SU-DHL-6 (cell line): ENCODE measurements around the gene C21orf58.

ENCODE experiments used
- H2AFZ ChIP-seq: fragments of 200-600 bp; sonication (generic); 2 replicates; pipeline ENCODE4 v1.6.1; 2014; ENCODE audit warnings: low read depth, mild to moderate bottlenecking, moderate library complexity, mixed read lengths, antibody characterized with exemption, low read length; ENCODE audit not compliant: severe bottlenecking
- H3F3A ChIP-seq: fragments of 200-600 bp; shearing (Covaris generic); 2 replicates; pipeline ENCODE4 v1.6.0; 2016; ENCODE audit warnings: antibody characterized with exemption, mild to moderate bottlenecking; ENCODE audit not compliant: insufficient read depth
- H3K27ac ChIP-seq: fragments of 200-600 bp; sonication (generic); 2 replicates; pipeline ENCODE4 v1.5.1; 2016; ENCODE audit warnings: low read depth, mild to moderate bottlenecking, low read length, moderate library complexity, mixed read lengths
- H3K27me3 ChIP-seq: fragments of 200-600 bp; sonication (generic), shearing (Covaris generic); 2 replicates; pipeline ENCODE4 v1.6.0; 2014; ENCODE audit warnings: mild to moderate bottlenecking, low read length
- H3K36me3 ChIP-seq: fragments of 200-600 bp; sonication (generic); 2 replicates; pipeline ENCODE4 v1.6.1; 2014; ENCODE audit warnings: mild to moderate bottlenecking, low read length, mixed read lengths
- H3K4me2 ChIP-seq: fragments of 300-600, 200-600 bp; shearing (Covaris generic), sonication (generic); 2 replicates; pipeline ENCODE4 v1.6.0; 2014; ENCODE audit warnings: low read length, low read depth, mild to moderate bottlenecking; ENCODE audit not compliant: poor library complexity, severe bottlenecking
- H3K4me3 ChIP-seq: fragments of 200-600 bp; sonication (generic); 2 replicates; pipeline ENCODE4 v1.5.1; 2014; ENCODE audit warnings: antibody characterized with exemption, low read length, mild to moderate bottlenecking, mixed read lengths; ENCODE audit not compliant: insufficient read depth, poor library complexity, severe bottlenecking
- H3K79me2 ChIP-seq: fragments of 200-600 bp; sonication (generic); 2 replicates; pipeline ENCODE4 v1.6.1; 2014; ENCODE audit warnings: mild to moderate bottlenecking, low read length, moderate library complexity; ENCODE audit not compliant: insufficient read depth
- H3K9ac ChIP-seq: fragments of 200-600 bp; sonication (generic); 2 replicates; pipeline ENCODE4 v1.7.0; 2014; ENCODE audit warnings: mild to moderate bottlenecking, low read length
- H3K9me2 ChIP-seq: fragments of 200-600 bp; sonication (generic); replicated peaks from 2 replicates; pipeline ENCODE4 v1.6.1; 2014; ENCODE audit warnings: low read length; ENCODE audit not compliant: insufficient read depth
- H3K9me3 ChIP-seq: fragments of 200-600 bp; sonication (generic); 2 replicates; pipeline ENCODE4 v1.6.1; 2014; ENCODE audit warnings: low read length, mixed read lengths; ENCODE audit not compliant: insufficient read depth
- H4K20me1 ChIP-seq: fragments of 200-600 bp; sonication (generic); 2 replicates; pipeline ENCODE4 v1.6.1; 2014; ENCODE audit warnings: low read depth, mild to moderate bottlenecking, antibody characterized with exemption, low read length, moderate library complexity, mixed read lengths
- EZH2phosphoT487 ChIP-seq: fragments of 200-600 bp; sonication (generic), shearing (Covaris generic); conservative IDR thresholded peaks from 2 replicates; pipeline ENCODE4 v1.6.1; 2018; ENCODE audit warnings: mild to moderate bottlenecking, antibody characterized with exemption, low read length, moderate library complexity, mixed read lengths
- TF ChIP-seq, protein P1 (sequence below): fragments of 200-600 bp; sonication (generic); IDR thresholded peaks from one replicate; pipeline ENCODE4 v1.5.1; 2017; ENCODE audit warnings: antibody characterized with exemption, mild to moderate bottlenecking, low read length, moderate library complexity; ENCODE audit not compliant: insufficient read depth, poor library complexity, severe bottlenecking

C21orf58 gene

DNA sequence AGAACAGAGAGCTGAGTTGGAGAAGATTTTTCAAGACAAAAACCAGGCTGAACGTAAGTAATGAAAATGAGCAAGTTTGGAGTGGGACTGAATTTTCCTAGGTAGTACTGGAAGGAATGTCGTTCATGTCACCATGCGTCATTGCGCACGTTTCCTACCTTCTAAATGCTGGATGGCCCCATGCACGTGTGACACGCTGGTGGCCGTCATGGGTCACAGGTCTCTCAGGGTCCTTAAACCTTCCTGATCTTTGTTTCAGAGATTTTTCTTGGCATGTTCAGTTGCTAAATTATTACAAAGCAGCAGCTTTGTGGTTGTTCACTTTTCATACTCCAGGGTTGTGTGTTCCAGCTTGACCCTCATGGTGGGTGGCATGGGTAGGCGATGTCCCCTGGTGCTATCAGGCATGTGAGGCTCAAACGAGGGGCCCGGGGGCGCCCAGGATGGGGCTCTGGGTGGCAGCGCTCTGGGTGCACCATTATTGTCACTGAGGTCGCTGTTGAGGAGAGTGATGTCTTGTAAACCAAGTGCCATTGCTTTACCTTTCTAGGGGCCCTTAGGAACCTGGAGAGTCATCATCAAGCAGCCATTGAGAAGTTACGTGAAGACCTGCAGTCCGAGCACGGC lies 25.6 kb upstream of the C21orf58 start:
- Histone ChIP-seq H3K27ac (no peak overlapping the region), H3K79me2 (peaks cover 7% of the 10 kb centered on the region), H3K27me3 (no peaks in the 10 kb centered on the region), H3K9me2 (no peaks in the 10 kb centered on the region), H3K9ac (no peak overlapping the region), H3K4me3 (no peak overlapping the region), H2AFZ (no peak overlapping the region), H3F3A (no peaks in the 10 kb centered on the region), H3K9me3 (no peaks in the 10 kb centered on the region), H3K4me2 (no peak overlapping the region), H4K20me1 (no peaks in the 10 kb centered on the region), H3K36me3 (no peaks in the 10 kb centered on the region; the same call in 1 of the 2 replicates)
- TF ChIP-seq, protein P1, sequence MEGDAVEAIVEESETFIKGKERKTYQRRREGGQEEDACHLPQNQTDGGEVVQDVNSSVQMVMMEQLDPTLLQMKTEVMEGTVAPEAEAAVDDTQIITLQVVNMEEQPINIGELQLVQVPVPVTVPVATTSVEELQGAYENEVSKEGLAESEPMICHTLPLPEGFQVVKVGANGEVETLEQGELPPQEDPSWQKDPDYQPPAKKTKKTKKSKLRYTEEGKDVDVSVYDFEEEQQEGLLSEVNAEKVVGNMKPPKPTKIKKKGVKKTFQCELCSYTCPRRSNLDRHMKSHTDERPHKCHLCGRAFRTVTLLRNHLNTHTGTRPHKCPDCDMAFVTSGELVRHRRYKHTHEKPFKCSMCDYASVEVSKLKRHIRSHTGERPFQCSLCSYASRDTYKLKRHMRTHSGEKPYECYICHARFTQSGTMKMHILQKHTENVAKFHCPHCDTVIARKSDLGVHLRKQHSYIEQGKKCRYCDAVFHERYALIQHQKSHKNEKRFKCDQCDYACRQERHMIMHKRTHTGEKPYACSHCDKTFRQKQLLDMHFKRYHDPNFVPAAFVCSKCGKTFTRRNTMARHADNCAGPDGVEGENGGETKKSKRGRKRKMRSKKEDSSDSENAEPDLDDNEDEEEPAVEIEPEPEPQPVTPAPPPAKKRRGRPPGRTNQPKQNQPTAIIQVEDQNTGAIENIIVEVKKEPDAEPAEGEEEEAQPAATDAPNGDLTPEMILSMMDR = no peak

DNA sequence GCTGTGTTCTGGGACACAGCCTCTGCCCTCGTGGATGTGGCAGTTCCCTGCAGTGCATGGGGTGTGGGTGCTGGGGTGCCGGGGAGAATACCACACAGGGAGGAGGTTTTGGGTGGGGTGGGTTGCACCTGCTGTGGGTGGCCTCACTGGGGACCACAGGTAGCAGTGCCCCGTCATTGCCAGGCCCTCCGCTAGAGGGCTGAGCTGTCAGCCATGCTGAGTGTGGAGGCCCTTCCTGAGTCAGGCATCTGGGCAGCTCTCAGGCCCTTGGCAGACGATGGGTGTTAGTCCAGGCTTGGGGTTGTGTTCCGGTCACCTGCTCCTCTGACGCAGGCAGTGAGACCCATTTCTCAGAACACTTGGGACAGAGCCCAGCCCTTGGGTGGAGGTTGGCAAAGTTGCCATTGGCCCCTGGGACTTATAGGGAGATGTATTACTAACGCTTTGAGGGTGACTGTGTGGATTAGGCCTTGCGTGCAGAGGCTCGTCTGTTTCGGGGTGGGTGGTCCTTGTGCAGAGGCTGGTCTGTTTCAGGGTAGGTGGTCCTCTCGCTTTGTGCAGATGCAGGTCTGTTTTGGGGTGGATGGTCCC lies 24.2 kb upstream of the C21orf58 start:
- no peak overlapping the region for H2AFZ ChIP-seq
- no peak overlapping the region for H3K9ac ChIP-seq
- H3F3A ChIP-seq = peaks cover 3% of the 10 kb centered on the region; the same call in 1 of the 2 replicates
- no peaks in the 10 kb centered on the region for H4K20me1 ChIP-seq
- H3K27me3 ChIP-seq = no peaks in the 10 kb centered on the region
- H3K4me2 ChIP-seq = no peak overlapping the region
- H3K79me2 ChIP-seq = peaks cover 18% of the 10 kb centered on the region
- no peaks in the 10 kb centered on the region; the same call in 1 of the 2 replicates for H3K36me3 ChIP-seq
- TF ChIP-seq, protein P1 = no peak
- TF ChIP-seq EZH2phosphoT487 = no peak
- no peaks in the 10 kb centered on the region for H3K9me2 ChIP-seq
- H3K9me3 ChIP-seq = no peaks in the 10 kb centered on the region
- no peak overlapping the region for H3K4me3 ChIP-seq
- H3K27ac ChIP-seq = no peak overlapping the region

DNA sequence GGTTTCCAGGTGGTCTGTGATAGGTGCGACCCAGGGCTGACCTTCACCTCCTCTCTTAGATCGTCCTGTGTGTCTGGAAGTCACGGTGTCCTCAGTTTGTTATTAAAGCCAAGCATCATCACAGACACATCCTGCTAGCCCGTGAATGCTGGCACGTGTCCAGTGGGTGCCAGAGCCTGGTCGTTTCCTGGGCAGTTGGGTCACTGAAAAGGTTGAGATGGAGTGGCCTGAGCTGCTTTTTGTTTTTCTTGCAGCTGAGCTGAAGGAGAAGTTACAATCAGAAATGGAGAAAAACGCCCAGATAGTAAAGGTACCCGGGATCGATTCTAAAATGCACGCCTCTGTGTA lies 23.5 kb upstream of the C21orf58 start:
- Histone ChIP-seq H3K27ac (no peak overlapping the region), H3K36me3 (no peaks in the 10 kb centered on the region; the same call in 1 of the 2 replicates)

More for the DNA sequence above, 23.5 kb upstream of the C21orf58 start:
- Histone ChIP-seq H3K9me3 (no peaks in the 10 kb centered on the region), H3K9me2 (no peaks in the 10 kb centered on the region), H3F3A (peaks cover 4% of the 10 kb centered on the region; the same call in 1 of the 2 replicates), H3K27me3 (no peaks in the 10 kb centered on the region), H3K9ac (no peak overlapping the region), H3K4me3 (no peak overlapping the region), H4K20me1 (no peaks in the 10 kb centered on the region), H2AFZ (no peak overlapping the region), H3K79me2 (peaks cover 24% of the 10 kb centered on the region), H3K4me2 (no peak overlapping the region)
- TF ChIP-seq EZH2phosphoT487 = no peak
- TF ChIP-seq, protein P1 = no peak
